GM10266 (cell line): ENCODE results near the gene PDIA2.

Experiments
- DNase-seq: peaks from one replicate; pipeline ENCODE4 v3.0.0; 2012; ENCODE audit errors: extremely low spot score
- TF ChIP-seq, protein P1 (sequence below): IDR thresholded peaks from 2 replicates; pipeline ENCODE4 v1.5.1; 2012; ENCODE audit warnings: mild to moderate bottlenecking, low read depth; ENCODE audit not compliant: control insufficient read depth, insufficient read depth; ENCODE audit errors: missing control alignments

PDIA2 gene

DNA sequence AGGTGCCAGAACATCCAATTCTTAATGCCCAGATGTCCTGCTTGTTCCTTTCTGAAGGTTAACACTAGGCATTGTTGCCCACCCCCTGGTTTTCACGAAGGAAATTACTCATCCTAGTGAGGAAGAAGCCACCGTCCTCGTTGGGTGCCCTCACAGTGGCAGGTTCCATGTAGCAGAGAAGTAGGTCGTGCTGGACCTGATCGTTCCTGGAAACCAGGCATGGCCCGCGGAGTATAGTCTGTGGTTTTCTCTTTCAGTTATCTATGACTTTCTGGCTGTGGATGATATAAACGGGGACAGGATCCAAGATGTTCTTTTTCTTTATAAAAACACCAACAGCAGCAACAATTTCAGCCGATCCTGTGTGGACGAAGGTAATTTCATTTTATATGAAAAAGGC, 23.7 kb upstream of the PDIA2 start:
- TF ChIP-seq, protein P1, sequence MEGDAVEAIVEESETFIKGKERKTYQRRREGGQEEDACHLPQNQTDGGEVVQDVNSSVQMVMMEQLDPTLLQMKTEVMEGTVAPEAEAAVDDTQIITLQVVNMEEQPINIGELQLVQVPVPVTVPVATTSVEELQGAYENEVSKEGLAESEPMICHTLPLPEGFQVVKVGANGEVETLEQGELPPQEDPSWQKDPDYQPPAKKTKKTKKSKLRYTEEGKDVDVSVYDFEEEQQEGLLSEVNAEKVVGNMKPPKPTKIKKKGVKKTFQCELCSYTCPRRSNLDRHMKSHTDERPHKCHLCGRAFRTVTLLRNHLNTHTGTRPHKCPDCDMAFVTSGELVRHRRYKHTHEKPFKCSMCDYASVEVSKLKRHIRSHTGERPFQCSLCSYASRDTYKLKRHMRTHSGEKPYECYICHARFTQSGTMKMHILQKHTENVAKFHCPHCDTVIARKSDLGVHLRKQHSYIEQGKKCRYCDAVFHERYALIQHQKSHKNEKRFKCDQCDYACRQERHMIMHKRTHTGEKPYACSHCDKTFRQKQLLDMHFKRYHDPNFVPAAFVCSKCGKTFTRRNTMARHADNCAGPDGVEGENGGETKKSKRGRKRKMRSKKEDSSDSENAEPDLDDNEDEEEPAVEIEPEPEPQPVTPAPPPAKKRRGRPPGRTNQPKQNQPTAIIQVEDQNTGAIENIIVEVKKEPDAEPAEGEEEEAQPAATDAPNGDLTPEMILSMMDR, result no peak
- DNase-seq, result no peak

GRCh38 chr16:259814-260253, 23.1 kb upstream of the PDIA2 start:
- no peak for DNase-seq

GRCh38 chr16:260326-260725, 22.6 kb upstream of the PDIA2 start:
- DNase-seq, result no peak
- TF ChIP-seq, protein P1, result no peak

More at GRCh38 chr16:259814-260253, 23.1 kb upstream of the PDIA2 start:
- TF ChIP-seq, protein P1, result no peak

GRCh38 chr16:261031-261691, 21.8 kb upstream of the PDIA2 start:
- DNase-seq, result no peak
- TF ChIP-seq, protein P1, result no peak

- TF ChIP-seq, protein P1, result no peak
- DNase-seq, result no peak
Measured at GRCh38 chr16:262121-262745, 20.7 kb upstream of the PDIA2 start.

- no peak for DNase-seq
- TF ChIP-seq, protein P1, result no peak
Measured at GRCh38 chr16:263182-263774, 19.7 kb upstream of the PDIA2 start.

DNA sequence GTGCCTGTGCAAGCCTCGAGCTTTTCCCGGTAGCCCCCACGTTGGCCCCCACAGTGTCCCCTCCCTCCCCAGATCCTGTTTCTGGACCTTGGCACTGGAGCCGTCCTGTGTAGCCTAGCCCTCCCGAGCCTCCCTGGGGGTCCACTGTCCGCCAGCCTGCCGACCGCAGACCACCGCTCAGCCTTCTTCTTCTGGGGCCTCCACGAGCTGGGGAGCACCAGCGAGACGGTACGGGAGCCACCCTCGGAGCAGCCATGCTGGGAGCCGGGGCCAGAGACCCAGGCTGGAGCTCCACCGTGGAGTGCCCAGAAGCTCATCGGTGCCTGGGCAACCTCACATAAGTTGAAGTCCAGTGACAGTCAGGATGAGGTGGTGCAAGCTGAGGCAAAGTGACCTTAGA, 19.0 kb upstream of the PDIA2 start:
- TF ChIP-seq, protein P1, result no peak
- DNase-seq, result no peak
